Gastroesophageal sphincter (tissue), 4 donors: Measurements from ENCODE around the gene POLDIP2. TPM values are rescaled to one million over a fixed set of nuclear protein-coding genes. Genes with fewer than 3 reads are reported as not detected.
"Not testable (repeated sequence)": the region's sequence is repeated elsewhere in the genome, so short reads cannot be mapped to it uniquely, and the experiment has no call there.

Experiments used
- ATAC-seq: fragments of 150-250 bp; one replicate; pipeline ENCODE4 v1.9.1; 2016; ENCODE audit warnings: mild to moderate bottlenecking, moderate library complexity
- H3K27ac ChIP-seq, 4 donors: fragments of 200-600 bp; sonication (generic) in 3 of 4; 1 replicate in 3 of 4; 2 replicates in 1 of 4; pipeline ENCODE4 v1.5.1; 2016 to 2019
- H3K27me3 ChIP-seq: fragments of 200-600 bp; sonication (generic); one replicate; pipeline ENCODE4 v1.5.1; 2019
- H3K36me3 ChIP-seq, 2 donors: fragments of 200-600 bp; sonication (generic); one replicate each; pipeline ENCODE4 v1.5.1; 2019; ENCODE audit warnings: control low read depth in 1 of 2
- H3K4me1 ChIP-seq, 3 donors: fragments of 200-600 bp; sonication (generic); 1 replicate in 2 of 3; 2 replicates in 1 of 3; pipeline ENCODE4 v1.5.1; 2016 to 2019; ENCODE audit warnings: control low read depth in 2 of 3
- H3K4me3 ChIP-seq, 2 donors: fragments of 200-600 bp; sonication (generic); one replicate each; pipeline ENCODE4 v1.5.1; 2019; ENCODE audit warnings: mild to moderate bottlenecking in 1 of 2, moderate library complexity in 1 of 2
- H3K9me3 ChIP-seq, 3 donors: fragments of 200-600 bp; sonication (generic); one replicate each; pipeline ENCODE4 v1.5.1; 2017 to 2019; ENCODE audit warnings: control low read depth in 2 of 3
- EP300 ChIP-seq: sonication (generic); formaldehyde crosslinking; IDR thresholded peaks from one replicate; pipeline ENCODE4 v1.6.1; 2017; ENCODE audit warnings: antibody characterized with exemption, mild to moderate bottlenecking
- POLR2A ChIP-seq, 2 donors: fragments of 450-650 bp; IDR thresholded peaks; one replicate each; pipeline ENCODE4 v1.6.1; 2017; ENCODE audit warnings: antibody characterized with exemption in 2 of 2, mild to moderate bottlenecking in 2 of 2, moderate library complexity in 1 of 2
- POLR2AphosphoS5 ChIP-seq: sonication (generic); formaldehyde crosslinking; IDR thresholded peaks from one replicate; pipeline ENCODE4 v1.6.1; 2017; ENCODE audit warnings: antibody characterized with exemption
- WGBS, 2 donors: methylation state at CpG; one replicate each; pipeline ENCODE4 v1.1.5; 2018; ENCODE audit warnings: low coverage in 1 of 2; 5-methylcytosine and 5-hydroxymethylcytosine counted together
- total RNA-seq, 4 donors: library from RNA; depleted of rRNA; stranded (reverse); fragments of >200 nt; gene quantifications; one replicate each; pipeline ENCODE4 v1.1.0, GENCODE V29; 2016
- TF ChIP-seq, protein P1 (sequence below), 4 experiments: fragments of 200-600 bp in 2 of 4; fragments of 450-650 bp in 2 of 4; sonication (generic) in 1 of 4; IDR thresholded peaks; one replicate each; pipeline ENCODE4 v1.5.1; 2017 to 2019; ENCODE audit warnings: antibody characterized with exemption in 4 of 4, mild to moderate bottlenecking in 2 of 4, moderate library complexity in 2 of 4

The POLDIP2 gene
- total RNA-seq, 4 donors from 2014 or later, result 71.1 to 108 (median 77.8) TPM

DNA sequence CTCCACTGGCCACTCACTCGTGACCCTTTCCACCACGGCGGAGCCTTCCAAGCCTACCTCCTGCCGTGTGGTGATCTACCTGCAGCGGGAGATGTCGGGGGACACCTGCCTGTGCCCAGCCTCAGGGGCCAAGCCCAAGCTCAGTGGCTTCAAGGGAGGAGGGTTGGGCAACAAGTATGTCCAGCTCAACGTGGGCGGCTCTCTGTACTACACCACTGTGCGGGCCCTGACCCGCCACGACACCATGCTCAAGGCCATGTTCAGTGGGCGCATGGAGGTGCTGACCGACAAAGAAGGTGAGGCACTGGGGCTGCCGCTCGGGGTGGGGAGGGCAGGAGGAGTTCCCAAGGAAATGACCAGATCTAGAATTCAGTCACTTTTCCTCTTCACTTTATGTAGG lies 17.9 kb downstream of the POLDIP2 start:
- H3K36me3 ChIP-seq, result peaks cover 0 to 53% of the 10 kb centered on the region in 2 donors
- no peak overlapping the region for H3K27ac ChIP-seq
- WGBS, 2 donors, result no CpG with 5 or more reads among the region's 15 CpGs
- H3K27me3 ChIP-seq, result no peaks in the 10 kb centered on the region
- no peaks in the 10 kb centered on the region for H3K9me3 ChIP-seq
- TF ChIP-seq EP300 (no peak), POLR2A (IDR thresholded peaks at IDR 0.05) (no peak), POLR2AphosphoS5 (no peak)
- TF ChIP-seq, protein P1, sequence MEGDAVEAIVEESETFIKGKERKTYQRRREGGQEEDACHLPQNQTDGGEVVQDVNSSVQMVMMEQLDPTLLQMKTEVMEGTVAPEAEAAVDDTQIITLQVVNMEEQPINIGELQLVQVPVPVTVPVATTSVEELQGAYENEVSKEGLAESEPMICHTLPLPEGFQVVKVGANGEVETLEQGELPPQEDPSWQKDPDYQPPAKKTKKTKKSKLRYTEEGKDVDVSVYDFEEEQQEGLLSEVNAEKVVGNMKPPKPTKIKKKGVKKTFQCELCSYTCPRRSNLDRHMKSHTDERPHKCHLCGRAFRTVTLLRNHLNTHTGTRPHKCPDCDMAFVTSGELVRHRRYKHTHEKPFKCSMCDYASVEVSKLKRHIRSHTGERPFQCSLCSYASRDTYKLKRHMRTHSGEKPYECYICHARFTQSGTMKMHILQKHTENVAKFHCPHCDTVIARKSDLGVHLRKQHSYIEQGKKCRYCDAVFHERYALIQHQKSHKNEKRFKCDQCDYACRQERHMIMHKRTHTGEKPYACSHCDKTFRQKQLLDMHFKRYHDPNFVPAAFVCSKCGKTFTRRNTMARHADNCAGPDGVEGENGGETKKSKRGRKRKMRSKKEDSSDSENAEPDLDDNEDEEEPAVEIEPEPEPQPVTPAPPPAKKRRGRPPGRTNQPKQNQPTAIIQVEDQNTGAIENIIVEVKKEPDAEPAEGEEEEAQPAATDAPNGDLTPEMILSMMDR (IDR thresholded peaks at IDR 0.05), result no peak
- H3K4me1 ChIP-seq, result peaks cover 0 to 49% (median 13%) of the 10 kb centered on the region in 3 donors
- H3K4me3 ChIP-seq, result no peak overlapping the region
- ATAC-seq, result no peak

DNA sequence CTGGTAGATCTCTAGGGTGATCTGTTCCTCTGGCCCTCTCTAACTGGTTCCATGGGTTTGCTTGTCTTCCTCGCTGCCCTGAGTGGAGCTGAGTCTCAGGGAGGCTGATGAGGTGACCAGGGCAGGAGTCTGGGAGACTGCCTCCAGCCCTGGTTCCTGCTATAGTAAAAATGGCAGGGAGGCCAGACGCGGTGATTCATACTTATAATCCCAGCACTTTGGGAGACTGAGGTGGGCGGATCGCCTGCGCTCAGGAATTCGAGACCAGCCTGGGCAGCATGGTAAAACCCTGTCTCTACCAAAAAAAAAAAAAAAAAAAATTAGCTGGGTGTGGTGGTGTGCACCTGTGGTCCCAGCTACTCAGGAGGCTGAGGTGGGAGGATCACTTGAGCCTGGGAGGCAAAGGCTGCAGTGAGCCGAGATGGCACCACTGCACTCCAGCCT lies 18.5 kb downstream of the POLDIP2 start:
- not testable (repeated sequence) for ATAC-seq, H3K4me3 ChIP-seq, H3K27me3 ChIP-seq, H3K9me3 ChIP-seq
- Histone ChIP-seq H3K4me1 (peaks cover 2 to 56% (median 18%) of the 10 kb centered on the region in 3 donors), H3K27ac (peak overlapping the region in 3 of 4 donors; percentile 46 to 59 (median 50)), H3K36me3 (peaks cover 0 to 47% of the 10 kb centered on the region in 2 donors)
- 86 to 100% methylated on average over 1 of the region's 8 CpGs for WGBS, 2 donors

DNA sequence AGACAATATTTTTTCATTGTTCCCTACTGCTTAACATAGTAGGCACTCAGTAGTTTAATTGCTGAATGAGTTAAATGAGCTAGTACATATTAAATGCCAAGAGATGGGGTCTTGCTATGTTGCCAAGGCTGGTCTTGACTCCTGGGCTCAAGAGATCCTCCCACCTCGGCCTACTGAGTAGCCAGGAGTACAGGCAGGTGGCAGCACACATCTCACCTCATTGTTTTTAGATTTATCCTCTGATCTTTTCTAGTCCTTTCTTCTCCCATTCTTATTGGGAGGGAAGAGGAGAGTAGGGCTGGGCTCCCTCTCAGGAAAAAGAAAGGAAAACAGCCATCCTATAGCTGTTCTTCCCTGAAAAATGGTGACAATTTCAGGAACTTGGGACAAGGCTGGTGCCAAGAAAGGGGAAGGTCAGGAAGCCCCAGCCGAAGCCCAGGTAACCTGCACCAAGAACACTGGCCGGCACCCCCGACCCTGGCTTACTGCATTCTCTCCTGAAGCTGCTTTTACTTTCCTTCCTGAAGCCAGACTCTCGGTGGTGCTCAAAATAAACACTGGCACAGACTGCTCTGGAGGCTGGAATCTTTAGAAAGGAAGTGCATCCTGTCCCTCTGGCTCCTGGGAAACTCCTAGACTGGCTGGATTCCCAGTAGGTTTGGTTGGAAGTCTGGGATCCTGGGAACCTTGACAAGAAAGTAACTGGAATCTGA lies 19.1 kb downstream of the POLDIP2 start:
- Histone ChIP-seq H3K36me3 (peaks cover 0 to 41% of the 10 kb centered on the region in 2 donors), H3K27ac (peak overlapping the region in 3 of 4 donors; percentile 46 to 59 (median 50)), H3K9me3 (no peaks in the 10 kb centered on the region), H3K27me3 (no peaks in the 10 kb centered on the region), H3K4me1 (peaks cover 2 to 62% (median 18%) of the 10 kb centered on the region in 3 donors), H3K4me3 (no peak overlapping the region)
- TF ChIP-seq POLR2A (IDR thresholded peaks at IDR 0.05) (no peak), EP300 (no peak), POLR2AphosphoS5 (no peak)
- TF ChIP-seq, protein P1 (IDR thresholded peaks at IDR 0.05), result no peak
- ATAC-seq, result no peak
- WGBS, 2 donors, result 57% methylated on average over 3 of the region's 5 CpGs; no CpG with 5 or more reads in 1 of the 2 donors

DNA sequence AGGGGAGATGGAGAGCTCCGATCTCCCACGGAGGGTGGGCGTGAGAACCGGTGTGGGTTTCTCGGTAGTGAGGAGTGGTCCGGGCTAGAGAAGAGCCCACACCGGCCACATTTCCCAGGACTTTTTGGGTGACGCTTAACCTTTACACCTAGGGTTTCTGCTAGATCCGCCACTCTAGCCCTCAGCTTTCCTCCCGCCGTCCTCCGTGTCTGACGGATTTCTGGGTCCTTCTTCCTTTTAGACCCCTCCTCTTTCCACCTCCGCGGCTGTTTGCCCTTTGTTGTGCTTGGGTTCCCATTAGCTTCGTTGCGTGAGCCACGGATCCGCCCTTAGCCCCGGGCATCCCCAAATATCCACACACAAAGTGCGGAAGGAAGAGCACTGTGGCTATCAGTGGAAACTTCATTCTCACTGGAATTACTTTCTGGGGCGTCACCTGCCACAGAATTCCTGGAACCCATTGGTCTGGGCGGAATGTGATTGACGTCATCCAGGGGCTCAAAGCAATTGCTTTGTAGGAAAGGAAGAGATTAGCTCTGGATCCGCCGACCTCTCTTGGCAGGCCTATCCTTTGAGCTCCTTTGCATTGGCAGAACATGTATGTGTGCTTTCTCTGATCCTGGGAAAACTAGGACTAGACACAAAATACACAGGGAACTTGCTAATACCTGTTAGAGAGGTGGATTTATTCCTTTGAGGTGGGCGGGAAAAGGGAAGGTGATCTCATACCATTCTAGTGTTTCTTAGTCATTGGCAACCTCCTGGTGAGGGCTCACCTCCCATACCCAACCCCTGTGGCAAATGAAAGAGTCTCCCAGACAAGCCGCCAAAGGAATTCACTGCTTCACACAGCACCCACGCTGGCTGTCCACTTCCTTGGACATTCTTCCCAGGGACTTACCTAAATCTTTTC lies 21.1 kb downstream of the POLDIP2 start:
- H3K4me3 ChIP-seq, result peak overlapping the region; percentile 60 to 94
- H3K4me1 ChIP-seq, result peaks cover 2 to 70% (median 18%) of the 10 kb centered on the region in 3 donors
- peak overlapping the region; percentile 82 to 98 (median 94) for H3K27ac ChIP-seq
- ATAC-seq, result peak; percentile 2
- no peaks in the 10 kb centered on the region for H3K27me3 ChIP-seq
- no peaks in the 10 kb centered on the region for H3K9me3 ChIP-seq
- TF ChIP-seq, protein P1 (IDR thresholded peaks at IDR 0.05), result no peak
- peak; percentile 62 for TF ChIP-seq POLR2AphosphoS5
- WGBS, 2 donors, result 0 to 4% methylated on average over 23 to 27 of the region's 29 CpGs
- peaks cover 0 to 31% of the 10 kb centered on the region in 2 donors for H3K36me3 ChIP-seq

DNA sequence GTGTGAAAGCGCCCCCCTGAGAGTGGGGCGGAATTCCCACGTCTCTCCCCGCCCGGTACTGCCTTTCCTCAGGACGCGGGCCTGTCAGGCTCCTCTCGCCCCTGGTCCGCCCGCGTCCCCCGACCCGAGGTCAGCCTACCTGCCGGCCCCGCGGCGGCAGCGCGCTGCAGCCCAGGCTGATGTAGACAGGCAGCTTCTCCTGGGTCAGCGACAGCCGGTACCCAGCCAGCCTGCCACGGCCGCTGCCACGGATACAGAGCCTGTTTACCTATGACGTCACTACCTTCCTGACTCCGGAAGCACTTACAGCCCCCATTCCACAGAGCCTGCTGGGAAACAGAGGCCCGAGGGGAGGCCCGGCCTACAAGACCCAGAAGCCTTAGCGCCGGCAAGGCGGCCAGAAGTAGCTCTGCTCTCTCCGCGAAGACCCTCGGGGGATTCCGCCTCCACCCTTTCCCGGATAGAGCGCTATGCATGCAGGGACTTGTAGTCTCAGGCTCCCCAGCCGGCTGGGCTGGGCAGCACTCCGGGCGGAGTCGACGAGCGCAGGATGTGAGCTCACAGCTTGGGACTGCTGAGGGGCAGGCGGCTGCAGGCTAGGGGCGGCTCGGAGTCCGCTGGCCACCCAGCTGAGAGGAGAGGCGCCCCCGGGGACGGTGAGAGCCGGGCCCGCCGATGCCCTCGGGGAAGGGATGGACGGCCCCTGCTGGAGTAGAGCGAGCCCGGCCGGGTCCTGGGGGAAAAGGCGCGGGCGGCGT lies 21.9 kb downstream of the POLDIP2 start, which contains the start of the genes IFT20 and TNFAIP1:
IFT20 (minus strand) TSS at position 272 of the 758 bp plus-strand sequence. CDS start 3,487 bp downstream, outside the sequence.
TNFAIP1 (plus strand) TSS at position 561 of the 758 bp plus-strand sequence. CDS start 3,761 bp downstream, outside the sequence.
- 0% methylated on average over 7 of the region's 62 CpGs; no CpG with 5 or more reads in 1 of the 2 donors for WGBS, 2 donors
- H3K9me3 ChIP-seq, result no peaks in the 10 kb centered on the region
- H3K27ac ChIP-seq, result peak within 1 kb of the TSS; percentile 82 to 98 (median 96)
- no peak for TF ChIP-seq EP300
- peak; percentile 97 for TF ChIP-seq POLR2AphosphoS5
- TF ChIP-seq, protein P1 (IDR thresholded peaks at IDR 0.05), result peak in 2 of 4 experiments; percentile 3 to 27
- peak; percentile 92 to 94 for TF ChIP-seq POLR2A (IDR thresholded peaks at IDR 0.05)
- peaks cover 2 to 70% (median 18%) of the 10 kb centered on the region in 3 donors for H3K4me1 ChIP-seq
- H3K27me3 ChIP-seq, result no peaks in the 10 kb centered on the region
- H3K36me3 ChIP-seq, result peaks cover 0 to 31% of the 10 kb centered on the region in 2 donors
- peak within 1 kb of the TSS; percentile 60 to 94 for H3K4me3 ChIP-seq
- ATAC-seq, result peak; percentile 99
